DOHH2 (cell line): Measurements from ENCODE around the gene PHLDB2.

ENCODE experiments used
- H3F3A ChIP-seq: fragments of 200-600 bp; sonication (generic), shearing (Covaris generic); 2 replicates; pipeline ENCODE4 v1.6.0; 2016; ENCODE audit warnings: antibody characterized with exemption, mild to moderate bottlenecking; ENCODE audit not compliant: control insufficient read depth, insufficient read depth
- H3K27ac ChIP-seq: fragments of 200-600 bp; sonication (generic); 2 replicates; pipeline ENCODE4 v1.5.1; 2014; ENCODE audit warnings: low read depth, mild to moderate bottlenecking, low read length, moderate library complexity
- H3K27me3 ChIP-seq: fragments of 200-600 bp; sonication (generic); 2 replicates; pipeline ENCODE4 v1.6.1; 2014; ENCODE audit warnings: mild to moderate bottlenecking, low read length, mixed read lengths; ENCODE audit not compliant: control insufficient read depth
- H3K36me3 ChIP-seq: fragments of 200-600 bp; sonication (generic); 2 replicates; pipeline ENCODE4 v1.6.1; 2014; ENCODE audit warnings: mild to moderate bottlenecking, low read length, moderate library complexity, mixed read lengths; ENCODE audit not compliant: control insufficient read depth
- H3K4me1 ChIP-seq: fragments of 200-600 bp; sonication (generic); 2 replicates; pipeline ENCODE4 v1.6.1; 2014; ENCODE audit warnings: mild to moderate bottlenecking, low read length, mixed read lengths; ENCODE audit not compliant: control insufficient read depth
- H3K4me2 ChIP-seq: fragments of 200-600 bp; sonication (generic); 2 replicates; pipeline ENCODE4 v1.6.0; 2014; ENCODE audit warnings: mild to moderate bottlenecking, low read length, moderate library complexity
- H3K4me3 ChIP-seq: fragments of 200-600 bp; sonication (generic); 2 replicates; pipeline ENCODE4 v1.5.1; 2014; ENCODE audit warnings: mild to moderate bottlenecking, low read length, mixed read lengths
- H3K79me2 ChIP-seq: fragments of 200-600 bp; sonication (generic); 2 replicates; pipeline ENCODE4 v1.6.1; 2014; ENCODE audit warnings: mild to moderate bottlenecking, low read length, mixed read lengths; ENCODE audit not compliant: control insufficient read depth
- H3K9me2 ChIP-seq: fragments of 200-600 bp; sonication (generic); replicated peaks from 2 replicates; pipeline ENCODE4 v1.6.1; 2014; ENCODE audit warnings: mild to moderate bottlenecking, low read length, mixed read lengths; ENCODE audit not compliant: control insufficient read depth
- H3K9me3 ChIP-seq: fragments of 200-600 bp; sonication (generic); 2 replicates; pipeline ENCODE4 v1.6.1; 2014; ENCODE audit warnings: antibody characterized with exemption, low read length, mixed read lengths; ENCODE audit not compliant: control insufficient read depth, insufficient read depth
- H4K20me1 ChIP-seq: fragments of 200-600 bp; sonication (generic); 2 replicates; pipeline ENCODE4 v1.6.0; 2014; ENCODE audit warnings: low read depth, mild to moderate bottlenecking, antibody characterized with exemption, low read length, moderate library complexity; ENCODE audit not compliant: control insufficient read depth, insufficient read depth
- CTCF ChIP-seq: fragments of 200-600 bp; sonication (generic); IDR thresholded peaks from one replicate; pipeline ENCODE4 v1.5.1; 2014; ENCODE audit warnings: antibody characterized with exemption, mild to moderate bottlenecking, low read depth, low read length; ENCODE audit not compliant: poor library complexity, severe bottlenecking
- EZH2phosphoT487 ChIP-seq: fragments of 200-600 bp; sonication (generic); IDR thresholded peaks from 2 replicates; pipeline ENCODE4 v1.6.1; 2017; ENCODE audit warnings: borderline replicate concordance, mild to moderate bottlenecking, antibody characterized with exemption, low read length, moderate library complexity, mixed read lengths

Gene PHLDB2

GRCh38 chr3:111986800-111987199, 127.7 kb downstream of the PHLDB2 start:
- Histone ChIP-seq H3K4me2 (no peak overlapping the region), H3F3A (0 out of 2 replicates have a peak, but pooled peaks cover 5% of the 10 kb centered on the region), H3K27me3 (no peaks in the 10 kb centered on the region), H3K27ac (no peak overlapping the region), H4K20me1 (no peaks in the 10 kb centered on the region; the same call in 1 of the 2 replicates), H3K36me3 (peaks cover 60% of the 10 kb centered on the region), H3K4me3 (no peak overlapping the region), H3K9me2 (no peaks in the 10 kb centered on the region), H3K4me1 (peaks cover 6% of the 10 kb centered on the region), H3K79me2 (peaks cover 25% of the 10 kb centered on the region), H3K9me3 (no peaks in the 10 kb centered on the region)
- no peak for TF ChIP-seq CTCF
- TF ChIP-seq EZH2phosphoT487, result no peak

DNA sequence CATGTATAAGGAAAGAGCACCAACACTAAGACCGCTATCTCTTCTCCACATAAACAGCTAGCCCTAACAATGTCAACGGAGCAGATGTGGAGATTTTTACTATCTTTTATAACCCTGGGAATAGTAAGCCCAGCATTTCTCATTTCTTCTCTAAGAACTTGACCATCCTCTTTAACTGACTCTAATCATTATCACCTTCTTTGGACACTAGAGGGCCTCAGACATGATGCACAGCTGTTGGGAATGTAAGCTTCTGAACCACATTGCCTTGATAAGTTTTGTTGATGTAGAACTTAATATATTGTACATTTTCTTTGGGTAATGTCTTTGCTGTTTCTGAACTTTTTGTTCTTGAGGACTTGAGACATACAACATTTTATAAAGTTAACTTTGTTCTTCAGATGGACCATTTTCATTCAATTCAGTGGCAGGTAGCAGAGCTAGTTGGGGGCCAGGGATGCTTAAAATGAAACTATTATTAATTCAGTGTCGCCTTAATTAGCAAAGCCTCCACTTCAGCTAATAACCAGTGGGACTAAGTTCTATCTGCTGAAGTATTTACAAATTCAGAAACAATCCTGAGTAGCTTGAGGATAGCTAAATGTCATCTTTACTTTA, 130.1 kb downstream of the PHLDB2 start:
- H3K4me1 ChIP-seq, result 0 out of 2 replicates have a peak, but pooled peaks cover 3% of the 10 kb centered on the region
- H3K4me3 ChIP-seq, result no peak overlapping the region
- peaks cover 51% of the 10 kb centered on the region for H3K36me3 ChIP-seq
- no peak overlapping the region for H3K4me2 ChIP-seq
- no peaks in the 10 kb centered on the region for H3K27me3 ChIP-seq
- no peaks in the 10 kb centered on the region for H4K20me1 ChIP-seq
- TF ChIP-seq EZH2phosphoT487 (no peak), CTCF (peak; percentile 78)
- H3F3A ChIP-seq, result 0 out of 2 replicates have a peak, but pooled peaks cover 5% of the 10 kb centered on the region
- H3K9me2 ChIP-seq, result no peaks in the 10 kb centered on the region
- H3K9me3 ChIP-seq, result no peaks in the 10 kb centered on the region
- peaks cover 4% of the 10 kb centered on the region for H3K79me2 ChIP-seq
- no peak overlapping the region for H3K27ac ChIP-seq

DNA sequence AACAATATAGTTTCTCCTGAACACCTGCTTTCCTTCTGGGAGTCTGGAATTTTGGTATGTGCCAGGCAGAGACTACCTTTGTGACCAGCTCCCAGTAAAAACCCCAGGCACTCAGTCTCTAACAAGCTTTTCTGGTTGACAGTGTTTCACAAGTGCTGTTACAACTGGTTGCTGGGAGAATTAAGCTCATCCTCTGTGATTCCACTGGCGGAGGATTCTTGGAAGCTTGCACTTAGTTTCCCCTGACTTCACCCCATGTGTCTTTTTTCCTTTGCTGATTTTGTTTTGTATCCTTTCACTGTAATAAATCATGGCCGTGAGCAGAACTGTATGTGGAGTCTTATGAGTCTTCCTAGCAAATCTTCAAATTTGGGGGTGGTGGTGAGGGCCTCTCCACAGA, 134.0 kb downstream of the PHLDB2 start:
- peaks cover 3% of the 10 kb centered on the region; the same call in 1 of the 2 replicates for H3K4me1 ChIP-seq
- no peaks in the 10 kb centered on the region for H3K9me2 ChIP-seq

More for the DNA sequence above, 134.0 kb downstream of the PHLDB2 start:
- Histone ChIP-seq H3K36me3 (peaks cover 37% of the 10 kb centered on the region), H3K79me2 (no peaks in the 10 kb centered on the region), H3K4me2 (no peak overlapping the region), H4K20me1 (no peaks in the 10 kb centered on the region), H3K27me3 (no peaks in the 10 kb centered on the region), H3K9me3 (no peaks in the 10 kb centered on the region), H3K27ac (no peak overlapping the region), H3F3A (no peaks in the 10 kb centered on the region), H3K4me3 (no peak overlapping the region)
- no peak for TF ChIP-seq EZH2phosphoT487
- TF ChIP-seq CTCF, result no peak
